GM13976 (cell line): Measurements from ENCODE around the gene GTF2IRD1.
"Not testable (repeated sequence)": the region's sequence is repeated elsewhere in the genome, so short reads cannot be mapped to it uniquely, and the experiment has no call there.

Experiments used
- DNase-seq: peaks from one replicate; pipeline ENCODE4 v3.0.0; 2012; ENCODE audit warnings: low spot score
- CTCF ChIP-seq: IDR thresholded peaks from 2 replicates; pipeline ENCODE4 v1.5.1; 2012; ENCODE audit warnings: borderline replicate concordance, mild to moderate bottlenecking; ENCODE audit not compliant: insufficient read depth; ENCODE audit errors: extremely low read depth, missing control alignments, control extremely low read depth
- in situ Hi-C: fragments of 300-500 bp; cut with MboI; formaldehyde crosslinking; loops from one replicate; pipeline ENCODE4 v1.12.0; 2022; ENCODE audit warnings: low sequenced_read_pairs, mixed read lengths, inconsistent platforms; ENCODE audit not compliant: unreplicated experiment

Gene GTF2IRD1

DNA sequence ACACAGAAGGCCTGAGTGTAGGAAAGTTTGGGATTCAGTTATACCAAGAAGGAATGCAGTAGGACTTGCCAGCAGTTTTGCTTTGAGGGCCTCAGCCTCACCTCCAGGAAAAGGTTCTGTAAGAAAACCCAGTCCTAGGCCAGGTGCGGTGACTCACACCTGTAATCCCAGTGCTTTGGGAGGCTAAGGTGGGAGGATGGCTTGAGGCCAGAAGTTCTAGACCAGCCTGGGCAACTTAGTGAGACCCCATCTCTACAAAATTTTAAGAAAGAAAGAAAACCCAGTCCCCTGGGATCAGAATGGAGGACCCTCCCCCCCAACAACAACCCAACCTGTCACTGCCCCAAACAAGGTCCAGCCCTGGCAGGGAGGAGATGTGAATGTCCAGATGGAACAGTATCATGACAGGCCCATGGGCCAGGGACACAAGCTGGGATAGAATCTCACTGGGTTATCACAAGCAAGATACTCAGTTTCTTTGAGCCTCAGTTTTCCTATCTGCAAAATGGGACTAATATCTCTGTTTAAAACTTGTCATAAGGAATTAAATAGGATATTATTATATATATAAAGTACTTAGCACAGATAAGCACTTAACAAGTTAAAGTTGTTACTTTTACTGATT is 68.7 kb downstream of the GTF2IRD1 start:
- no peak for DNase-seq
- in situ Hi-C loops: no loop called here

DNA sequence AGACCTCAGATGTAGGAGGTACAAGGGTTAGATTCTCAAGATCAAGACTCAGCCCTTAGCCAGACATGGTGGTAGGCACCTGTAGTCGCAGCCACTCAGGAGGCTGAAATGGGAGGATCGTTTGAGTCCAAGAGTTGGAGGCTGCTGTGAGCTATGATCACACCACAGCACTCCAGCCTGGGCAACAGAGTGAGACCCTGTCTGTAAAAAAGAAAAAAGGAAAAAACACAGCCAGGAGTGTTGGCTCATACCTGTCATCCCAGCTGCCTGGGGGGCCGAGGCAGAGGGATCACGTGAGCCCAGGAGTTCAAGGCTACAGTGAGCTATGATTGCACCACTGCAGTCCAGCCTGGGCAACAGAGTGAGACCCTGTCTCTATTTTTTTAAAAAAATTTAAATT is 69.3 kb downstream of the GTF2IRD1 start:
- no peak for DNase-seq
- in situ Hi-C loops: no loop called here
- TF ChIP-seq CTCF: no peak

More for the DNA sequence above, 68.7 kb downstream of the GTF2IRD1 start:
- TF ChIP-seq CTCF: no peak

GRCh38 chr7:74525140-74525539 is 71.4 kb downstream of the GTF2IRD1 start:
- in situ Hi-C loops: no loop called here
- TF ChIP-seq CTCF: no peak
- DNase-seq: no peak

GRCh38 chr7:74525881-74526280 is 72.2 kb downstream of the GTF2IRD1 start:
- DNase-seq: no peak
- in situ Hi-C loops: no loop called here
- TF ChIP-seq CTCF: no peak

- in situ Hi-C loops: no loop called here
- TF ChIP-seq CTCF: no peak
- no peak for DNase-seq
These were observed 73.1 kb downstream of the GTF2IRD1 start for GRCh38 chr7:74526780-74527179.

DNA sequence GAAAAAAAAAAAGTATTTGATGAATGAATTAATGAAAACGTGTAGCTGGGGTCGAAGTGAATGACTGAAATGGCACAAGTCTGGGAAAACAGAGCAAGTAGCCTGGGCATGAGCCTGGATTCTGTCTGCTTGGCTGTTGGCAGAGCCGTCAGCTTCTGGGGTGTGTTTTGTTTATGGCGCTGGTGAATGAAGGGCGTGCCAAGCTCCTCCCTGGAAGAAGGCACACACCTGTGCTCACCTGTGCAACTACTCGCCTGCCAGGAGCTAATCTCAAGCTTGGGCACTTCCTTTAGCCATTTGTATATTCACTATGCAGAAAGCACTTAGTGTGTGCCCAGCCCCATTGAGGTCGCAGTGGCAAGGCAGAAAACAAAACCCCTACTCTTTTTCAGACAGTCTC is 74.1 kb downstream of the GTF2IRD1 start:
- no peak for DNase-seq
- TF ChIP-seq CTCF: no peak
- in situ Hi-C loops: no loop called here

GRCh38 chr7:74528773-74529172 is 75.1 kb downstream of the GTF2IRD1 start:
- in situ Hi-C loops, DNase-seq: not testable (repeated sequence)
